Endothelial cell of umbilical vein (primary cell): ENCODE measurements around the gene PLEKHH1. TPM values are rescaled to one million over a fixed set of nuclear protein-coding genes. Genes with fewer than 3 reads are reported as not detected.

Source experiments
- BruUV-seq: library from RNA; stranded (reverse); fragments of 400-500 nt; replicated peaks from 2 replicates; lab custom pipeline; 2021; lab: Mats Ljungman, UMichigan
- CTCF ChIA-PET: fragments of 300-600, 350-600 bp; sonication (Branson Sonifier 250); formaldehyde crosslinking; loops from one replicate; lab custom pipeline; 2021; ENCODE audit warnings: antibody characterized with exemption, inconsistent platforms; lab: Charles Lee
- POLR2A ChIA-PET: fragments of 300-600, 350-600 bp; sonication (Branson Sonifier 250); formaldehyde crosslinking; loops from one replicate; lab custom pipeline; 2021; ENCODE audit warnings: antibody characterized with exemption, inconsistent platforms; lab: Charles Lee
- DNase-seq: peaks from one replicate; pipeline ENCODE4 v3.0.0-alpha.2; 2011; ENCODE audit warnings: low read depth, low spot score
- FAIRE-seq: peaks from 2 replicates; lab custom pipeline; 2011; peaks lifted over from hg19 to GRCh38; lab: Jason Lieb, UNC
- H2AFZ ChIP-seq: 2 replicates; pipeline ENCODE4 v1.6.0; 2012; ENCODE audit warnings: low read depth, low read length, control low read depth, inconsistent platforms
- H3K27ac ChIP-seq: 2 replicates; pipeline ENCODE4 v1.5.1; 2011; ENCODE audit warnings: low read depth, mild to moderate bottlenecking, control low read depth, low read length, moderate library complexity; ENCODE audit not compliant: insufficient read depth
- H3K27me3 ChIP-seq, 2 experiments: 2 replicates each; pipeline versions ENCODE4 v1.6.0 to v1.6.1; 2011; ENCODE audit warnings: low read length in 2 of 2, mixed read lengths in 1 of 2; ENCODE audit not compliant: control insufficient read depth in 2 of 2, insufficient read depth in 2 of 2
- H3K36me3 ChIP-seq, 2 experiments: 2 replicates in 1 of 2; 3 replicates in 1 of 2; pipeline ENCODE4 v1.5.1; 2011; ENCODE audit warnings: low read length in 2 of 2, mild to moderate bottlenecking in 1 of 2, moderate library complexity in 1 of 2; ENCODE audit not compliant: control insufficient read depth in 2 of 2, insufficient read depth in 2 of 2; ENCODE audit errors: extremely low read depth in 1 of 2
- H3K4me1 ChIP-seq: 3 replicates; pipeline ENCODE4 v1.5.1; 2011; ENCODE audit warnings: mild to moderate bottlenecking, low read length; ENCODE audit not compliant: control insufficient read depth, insufficient read depth; ENCODE audit errors: extremely low read depth
- H3K4me2 ChIP-seq: 2 replicates; pipeline ENCODE4 v1.6.1; 2011; ENCODE audit warnings: low read length, control low read depth, mixed read lengths; ENCODE audit not compliant: insufficient read depth
- H3K4me3 ChIP-seq, 3 experiments: fragments of 200-600 bp in 1 of 3; sonication (generic), shearing (Covaris generic) in 1 of 3; replicated peaks in 1 of 3; 2 replicates each; pipeline ENCODE4 v1.5.1; 2011 to 2016; ENCODE audit warnings: control low read depth in 3 of 3, low read length in 3 of 3, mild to moderate bottlenecking in 2 of 3, inconsistent platforms in 1 of 3, low read depth in 1 of 3, moderate library complexity in 1 of 3; ENCODE audit not compliant: insufficient read depth in 1 of 3
- H3K79me2 ChIP-seq: 2 replicates; pipeline ENCODE4 v1.6.0; 2012; ENCODE audit warnings: low read length, inconsistent platforms; ENCODE audit not compliant: control insufficient read depth, insufficient read depth
- H3K9ac ChIP-seq: replicated peaks from 2 replicates; pipeline ENCODE3; 2011; ENCODE audit warnings: low read length, control low read depth; ENCODE audit not compliant: insufficient read depth; ENCODE audit errors: extremely low read depth
- H3K9me1 ChIP-seq: replicated peaks from 3 replicates; pipeline ENCODE4 v1.6.0; 2011; ENCODE audit warnings: mild to moderate bottlenecking, low read length; ENCODE audit not compliant: control insufficient read depth, insufficient read depth; ENCODE audit errors: extremely low read depth
- H3K9me3 ChIP-seq: replicated peaks from 2 replicates; pipeline ENCODE4 v1.5.1; 2012; ENCODE audit warnings: low read length, inconsistent platforms; ENCODE audit not compliant: control insufficient read depth, insufficient read depth
- H4K20me1 ChIP-seq: replicated peaks from 2 replicates; pipeline ENCODE3; 2011; ENCODE audit warnings: mild to moderate bottlenecking, low read length; ENCODE audit not compliant: control insufficient read depth, insufficient read depth; ENCODE audit errors: extremely low read depth
- EZH2 ChIP-seq: IDR thresholded peaks from 2 replicates; pipeline ENCODE4 v1.6.1; 2012; ENCODE audit warnings: borderline replicate concordance, low read depth, mild to moderate bottlenecking, moderate library complexity, low read length, inconsistent platforms; ENCODE audit not compliant: severe bottlenecking
- FOS ChIP-seq: IDR thresholded peaks from 2 replicates; pipeline ENCODE4 v1.6.1; 2011; ENCODE audit warnings: mild to moderate bottlenecking, low read length, moderate library complexity, borderline replicate concordance; ENCODE audit not compliant: insufficient read depth
- GATA2 ChIP-seq: IDR thresholded peaks from 2 replicates; pipeline ENCODE4 v1.7.0; 2011; ENCODE audit warnings: low read depth, mild to moderate bottlenecking, moderate library complexity, mixed read lengths, low read length; ENCODE audit not compliant: insufficient read length, insufficient read depth
- JUN ChIP-seq: IDR thresholded peaks from 2 replicates; pipeline ENCODE4 v1.6.1; 2011; ENCODE audit warnings: borderline replicate concordance, low read depth; ENCODE audit not compliant: insufficient read length, insufficient read depth
- MYC ChIP-seq: IDR thresholded peaks from one replicate; pipeline ENCODE4 v1.6.1; 2011; ENCODE audit warnings: mild to moderate bottlenecking, low read depth, low read length
- POLR2A ChIP-seq: IDR thresholded peaks from 2 replicates; pipeline ENCODE4 v1.6.1; 2012; ENCODE audit warnings: low read depth, mild to moderate bottlenecking, control low read depth, low read length
- POLR2AphosphoS5 ChIP-seq: IDR thresholded peaks from 2 replicates; pipeline ENCODE4 v1.6.1; 2012; ENCODE audit warnings: low read depth, mild to moderate bottlenecking, control low read depth, low read length, moderate library complexity; ENCODE audit not compliant: insufficient read depth
- dilution Hi-C: fragments of 300-500 bp; cut with MboI; formaldehyde crosslinking; loops from one replicate; pipeline ENCODE4 v1.15.0; 2019; ENCODE audit warnings: low sequenced_read_pairs; ENCODE audit not compliant: extremely low pct_ligation_motif_present
- intact Hi-C: fragments of 100-400 bp; cut with micrococcal nuclease; formaldehyde crosslinking; loops from one replicate; pipeline ENCODE4 v1.10.0; 2022
- polyA plus RNA-seq, 4 experiments: library from polyadenylated mRNA; depleted of rRNA in 3 of 4; stranded (reverse) in 3 of 4; unstranded in 1 of 4; fragments of >200 nt; gene quantifications; 2 replicates each; pipeline versions ENCODE4 v1.2.1 to v1.2.3, GENCODE V29; 2011 to 2012; ENCODE audit warnings: missing spikeins in 1 of 4
- total RNA-seq: library from RNA; stranded (reverse); gene quantifications from 2 replicates; pipeline ENCODE4 v1.2.3, GENCODE V29; 2021
- TF ChIP-seq, protein P1 (sequence below), 2 donors: IDR thresholded peaks; 1 replicate in 1 of 2; 2 replicates in 1 of 2; pipeline ENCODE4 v1.5.1; 2011; ENCODE audit warnings: low read length in 2 of 2, mild to moderate bottlenecking in 2 of 2, moderate library complexity in 2 of 2, control low read depth in 1 of 2, inconsistent platforms in 1 of 2, low read depth in 1 of 2; ENCODE audit not compliant: insufficient read depth in 1 of 2; ENCODE audit errors: extremely low read depth in 1 of 2
- TF ChIP-seq, protein P2 (sequence below): IDR thresholded peaks from 2 replicates; pipeline ENCODE4 v1.6.1; 2011; ENCODE audit not compliant: insufficient read depth, insufficient read length

PLEKHH1 gene
- total and polyA plus RNA-seq, 2 donors (not counting 3 experiments of a cell fraction or from before 2014, with no cell fraction given): 0.17 to 0.71 TPM

DNA sequence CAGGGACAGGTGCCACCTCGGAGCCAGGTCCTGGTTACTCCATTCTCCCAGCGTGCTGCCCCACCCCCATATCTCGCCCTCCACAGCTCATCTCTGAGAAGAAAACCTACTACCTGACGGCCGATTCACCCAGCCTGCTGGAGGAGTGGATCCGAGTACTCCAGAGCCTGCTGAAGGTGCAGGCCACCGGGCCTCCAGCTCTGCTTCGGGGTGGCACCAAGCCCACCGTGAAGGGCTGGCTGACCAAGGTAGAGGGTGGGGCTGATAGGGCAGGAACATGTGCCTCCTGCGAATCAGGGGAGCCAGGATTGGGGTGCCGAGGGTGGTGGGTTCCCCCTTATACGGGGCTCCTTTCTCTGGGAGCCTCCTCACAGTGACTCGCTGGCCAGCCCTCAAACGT lies 41.1 kb downstream of the PLEKHH1 start:
- POLR2A ChIA-PET: no interaction called here
- no peak overlapping the region for H3K9ac ChIP-seq
- FAIRE-seq (no peak), DNase-seq (no peak)
- peaks cover 0 to 1% of the 10 kb centered on the region in 2 experiments for H3K27me3 ChIP-seq
- H3K36me3 ChIP-seq: no peaks in the 10 kb centered on the region
- H3K27ac ChIP-seq: no peak overlapping the region
- no peaks in the 10 kb centered on the region for H3K9me1 ChIP-seq
- no peaks in the 10 kb centered on the region for H3K4me1 ChIP-seq
- H4K20me1 ChIP-seq: no peaks in the 10 kb centered on the region
- BruUV-seq: no TSS peak
- no peaks in the 10 kb centered on the region for H3K9me3 ChIP-seq
- H3K4me3 ChIP-seq: no peak overlapping the region
- no peaks in the 10 kb centered on the region for H3K79me2 ChIP-seq
- no peak overlapping the region for H3K4me2 ChIP-seq
- CTCF ChIA-PET: interaction anchor here (0.8 to 6.4 kb wide), 4 partner anchors 47 to 145 kb away, joined by 3 to 336 read pairs (median 150); no protein-coding TSS in a partner anchor
- TF ChIP-seq, protein P1, sequence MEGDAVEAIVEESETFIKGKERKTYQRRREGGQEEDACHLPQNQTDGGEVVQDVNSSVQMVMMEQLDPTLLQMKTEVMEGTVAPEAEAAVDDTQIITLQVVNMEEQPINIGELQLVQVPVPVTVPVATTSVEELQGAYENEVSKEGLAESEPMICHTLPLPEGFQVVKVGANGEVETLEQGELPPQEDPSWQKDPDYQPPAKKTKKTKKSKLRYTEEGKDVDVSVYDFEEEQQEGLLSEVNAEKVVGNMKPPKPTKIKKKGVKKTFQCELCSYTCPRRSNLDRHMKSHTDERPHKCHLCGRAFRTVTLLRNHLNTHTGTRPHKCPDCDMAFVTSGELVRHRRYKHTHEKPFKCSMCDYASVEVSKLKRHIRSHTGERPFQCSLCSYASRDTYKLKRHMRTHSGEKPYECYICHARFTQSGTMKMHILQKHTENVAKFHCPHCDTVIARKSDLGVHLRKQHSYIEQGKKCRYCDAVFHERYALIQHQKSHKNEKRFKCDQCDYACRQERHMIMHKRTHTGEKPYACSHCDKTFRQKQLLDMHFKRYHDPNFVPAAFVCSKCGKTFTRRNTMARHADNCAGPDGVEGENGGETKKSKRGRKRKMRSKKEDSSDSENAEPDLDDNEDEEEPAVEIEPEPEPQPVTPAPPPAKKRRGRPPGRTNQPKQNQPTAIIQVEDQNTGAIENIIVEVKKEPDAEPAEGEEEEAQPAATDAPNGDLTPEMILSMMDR (IDR thresholded peaks at IDR 0.05; ENCODE audit: extremely low read depth in 1 of 2, insufficient read depth in 1 of 2, low read depth in 1 of 2, low read length in 2 of 2): no peak
- TF ChIP-seq JUN (no peak), GATA2 (no peak), FOS (no peak), EZH2 (no peak), POLR2A (no peak), POLR2AphosphoS5 (no peak), MYC (no peak)
- TF ChIP-seq, protein P2, sequence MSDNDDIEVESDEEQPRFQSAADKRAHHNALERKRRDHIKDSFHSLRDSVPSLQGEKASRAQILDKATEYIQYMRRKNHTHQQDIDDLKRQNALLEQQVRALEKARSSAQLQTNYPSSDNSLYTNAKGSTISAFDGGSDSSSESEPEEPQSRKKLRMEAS: no peak
- dilution Hi-C loops (no loop called here), intact Hi-C loops (no loop called here)
- no peak overlapping the region for H2AFZ ChIP-seq
